22Rv1 (cell line): ENCODE results near the gene KCNG4.

Experiments
- H3K27ac ChIP-seq: fragments of 450-650 bp; 2 replicates; pipeline ENCODE4 v1.5.1; 2017
- ZFX ChIP-seq: fragments of 450-650 bp; IDR thresholded peaks from 2 replicates; pipeline ENCODE4 v1.6.1; 2017; ENCODE audit warnings: antibody characterized with exemption, borderline replicate concordance
- TF ChIP-seq, protein P1 (sequence below): fragments of 450-650 bp; IDR thresholded peaks from 2 replicates; pipeline ENCODE4 v1.5.1; 2017; ENCODE audit warnings: mild to moderate bottlenecking

Gene KCNG4, protein sequence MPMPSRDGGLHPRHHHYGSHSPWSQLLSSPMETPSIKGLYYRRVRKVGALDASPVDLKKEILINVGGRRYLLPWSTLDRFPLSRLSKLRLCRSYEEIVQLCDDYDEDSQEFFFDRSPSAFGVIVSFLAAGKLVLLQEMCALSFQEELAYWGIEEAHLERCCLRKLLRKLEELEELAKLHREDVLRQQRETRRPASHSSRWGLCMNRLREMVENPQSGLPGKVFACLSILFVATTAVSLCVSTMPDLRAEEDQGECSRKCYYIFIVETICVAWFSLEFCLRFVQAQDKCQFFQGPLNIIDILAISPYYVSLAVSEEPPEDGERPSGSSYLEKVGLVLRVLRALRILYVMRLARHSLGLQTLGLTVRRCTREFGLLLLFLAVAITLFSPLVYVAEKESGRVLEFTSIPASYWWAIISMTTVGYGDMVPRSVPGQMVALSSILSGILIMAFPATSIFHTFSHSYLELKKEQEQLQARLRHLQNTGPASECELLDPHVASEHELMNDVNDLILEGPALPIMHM

GRCh38 chr16:84239909-84240308, at the start of gene KCNG4:
KCNG4 (minus strand) TSS chr16:84240012; CDS start chr16:84237485, 2,527 bp downstream.
- H3K27ac ChIP-seq: no peak within 1 kb of the TSS

GRCh38 chr16:84288902-84289301, 49.1 kb upstream of the KCNG4 start:
- H3K27ac ChIP-seq: no peak overlapping the region
- TF ChIP-seq, protein P1, sequence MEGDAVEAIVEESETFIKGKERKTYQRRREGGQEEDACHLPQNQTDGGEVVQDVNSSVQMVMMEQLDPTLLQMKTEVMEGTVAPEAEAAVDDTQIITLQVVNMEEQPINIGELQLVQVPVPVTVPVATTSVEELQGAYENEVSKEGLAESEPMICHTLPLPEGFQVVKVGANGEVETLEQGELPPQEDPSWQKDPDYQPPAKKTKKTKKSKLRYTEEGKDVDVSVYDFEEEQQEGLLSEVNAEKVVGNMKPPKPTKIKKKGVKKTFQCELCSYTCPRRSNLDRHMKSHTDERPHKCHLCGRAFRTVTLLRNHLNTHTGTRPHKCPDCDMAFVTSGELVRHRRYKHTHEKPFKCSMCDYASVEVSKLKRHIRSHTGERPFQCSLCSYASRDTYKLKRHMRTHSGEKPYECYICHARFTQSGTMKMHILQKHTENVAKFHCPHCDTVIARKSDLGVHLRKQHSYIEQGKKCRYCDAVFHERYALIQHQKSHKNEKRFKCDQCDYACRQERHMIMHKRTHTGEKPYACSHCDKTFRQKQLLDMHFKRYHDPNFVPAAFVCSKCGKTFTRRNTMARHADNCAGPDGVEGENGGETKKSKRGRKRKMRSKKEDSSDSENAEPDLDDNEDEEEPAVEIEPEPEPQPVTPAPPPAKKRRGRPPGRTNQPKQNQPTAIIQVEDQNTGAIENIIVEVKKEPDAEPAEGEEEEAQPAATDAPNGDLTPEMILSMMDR: no peak
- TF ChIP-seq ZFX: no peak

More at GRCh38 chr16:84239909-84240308, at the start of gene KCNG4:
- no peak for TF ChIP-seq ZFX
- TF ChIP-seq, protein P1: no peak

DNA sequence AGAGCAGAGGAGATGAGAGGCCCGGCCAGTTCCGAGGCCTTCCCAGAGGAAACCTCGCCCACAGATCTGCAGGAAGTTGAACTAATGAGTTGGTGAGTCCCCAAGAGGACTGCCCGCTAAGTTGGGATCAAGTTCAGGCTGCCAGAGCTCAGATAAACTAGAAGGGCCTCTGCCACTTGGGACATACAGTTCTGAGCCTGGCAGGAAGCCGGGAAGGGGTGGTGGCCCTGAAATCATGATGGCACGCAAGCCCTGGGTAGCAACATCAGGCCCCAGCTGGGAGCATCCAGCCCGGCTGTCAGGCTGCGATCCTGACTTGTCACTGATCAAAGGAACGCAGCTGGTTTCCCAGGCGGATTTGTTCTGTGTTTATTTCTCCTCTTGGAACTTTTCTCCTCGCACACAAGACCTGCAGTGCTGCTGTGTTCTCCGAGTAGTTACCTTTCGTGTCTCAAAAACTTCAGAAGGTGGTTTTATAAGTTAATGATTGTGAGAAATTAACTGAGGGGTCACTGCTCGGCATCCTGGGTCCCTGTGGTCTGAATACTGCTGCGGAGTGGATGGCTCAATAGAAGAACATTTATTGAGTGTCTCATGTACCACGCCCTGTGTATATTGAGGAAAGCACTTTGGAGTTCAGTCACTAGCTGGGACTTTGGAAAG, 46.9 kb upstream of the KCNG4 start:
- no peak overlapping the region for H3K27ac ChIP-seq
- TF ChIP-seq ZFX: no peak
- TF ChIP-seq, protein P1: no peak

DNA sequence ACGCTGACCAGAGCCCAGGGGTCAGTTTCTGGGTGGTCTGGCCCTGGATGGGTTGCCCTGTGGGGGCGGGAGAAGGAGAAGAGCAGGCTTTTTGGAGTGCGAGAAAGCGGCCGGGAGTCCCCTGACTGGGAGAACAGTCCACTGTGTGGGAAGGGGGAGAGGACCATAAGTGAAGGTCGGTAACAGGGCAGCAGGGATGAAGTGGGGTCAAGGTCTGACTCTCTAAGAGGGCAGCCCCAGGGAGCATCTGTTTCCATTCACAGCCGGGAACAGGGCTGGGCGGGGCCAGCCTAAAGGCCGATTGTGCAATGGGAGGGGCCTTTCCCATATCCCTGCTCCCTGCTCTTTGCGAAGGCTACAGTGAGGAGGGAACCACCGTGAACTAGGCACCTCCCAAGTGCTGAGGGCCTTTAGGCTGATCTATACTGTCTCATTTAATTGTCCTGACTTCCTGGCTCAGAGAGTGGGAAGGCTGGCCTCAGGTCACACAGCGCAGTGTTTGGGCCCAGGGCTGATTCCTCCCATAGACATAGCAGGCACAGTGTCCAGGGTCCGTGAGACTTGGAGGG, 44.4 kb upstream of the KCNG4 start:
- no peak overlapping the region for H3K27ac ChIP-seq
- TF ChIP-seq ZFX: no peak
- TF ChIP-seq, protein P1: no peak

DNA sequence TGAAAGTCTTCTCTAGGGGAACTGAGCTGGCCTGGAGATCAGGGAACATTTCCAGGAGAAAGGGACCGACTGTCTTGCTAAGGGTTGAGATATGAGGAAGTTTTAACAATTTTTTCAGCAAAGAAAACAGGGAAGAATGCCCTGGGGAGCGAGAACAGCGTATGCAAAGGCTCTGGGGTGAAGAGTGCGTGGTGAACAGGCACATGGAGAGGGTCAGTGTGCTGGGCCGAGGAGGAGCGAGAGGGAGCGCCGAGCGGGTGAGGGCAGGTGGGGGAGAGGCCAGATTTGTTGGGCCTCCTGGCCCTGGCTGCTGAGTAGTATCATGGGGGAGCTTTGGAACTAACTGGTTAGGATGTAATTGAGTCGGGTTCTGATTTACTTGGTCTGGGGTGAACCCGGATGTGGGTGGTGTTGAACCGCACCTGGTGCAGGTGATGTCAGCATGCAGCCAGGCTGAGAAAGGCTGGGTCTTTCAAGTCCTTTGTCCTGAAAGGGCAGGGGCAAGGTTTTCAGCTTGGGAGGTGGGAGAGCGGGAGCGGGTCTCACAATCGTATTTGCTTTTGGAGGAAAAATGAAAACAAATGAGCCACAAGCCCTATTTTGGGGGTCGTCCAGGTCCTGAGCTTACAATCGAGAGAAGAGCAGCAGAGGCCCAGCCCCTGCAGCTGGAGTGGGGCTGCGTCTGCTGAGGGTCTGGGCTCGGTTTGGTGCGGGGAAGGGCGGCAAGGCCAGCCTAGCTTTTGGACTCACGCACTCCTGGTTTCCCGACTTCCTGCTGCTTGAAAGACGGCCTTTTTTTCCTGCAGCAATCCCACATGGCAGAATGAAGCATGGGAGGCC, 43.7 kb upstream of the KCNG4 start:
- TF ChIP-seq, protein P1: no peak
- no peak for TF ChIP-seq ZFX
- no peak overlapping the region for H3K27ac ChIP-seq

DNA sequence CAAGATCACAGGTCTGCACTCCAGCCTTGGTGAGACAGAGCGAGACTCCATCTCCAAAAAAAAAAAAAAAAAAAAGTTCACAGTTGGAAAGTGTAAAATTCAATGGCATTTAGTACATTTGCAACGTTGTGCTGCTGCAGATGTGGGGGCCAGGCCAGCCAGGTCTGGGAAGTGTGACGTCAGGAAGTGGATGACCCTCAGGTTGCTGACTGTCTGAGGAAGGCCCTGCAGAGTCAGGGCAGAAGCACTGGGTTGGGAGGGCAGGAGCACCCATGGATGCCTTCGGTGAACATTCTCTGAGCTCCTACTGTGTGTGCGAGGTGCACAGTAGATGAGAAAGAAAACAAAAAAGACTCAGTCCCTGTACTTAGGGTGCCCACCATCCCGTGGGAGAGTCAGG, 42.7 kb upstream of the KCNG4 start:
- TF ChIP-seq, protein P1: no peak
- no peak for TF ChIP-seq ZFX
- H3K27ac ChIP-seq: no peak overlapping the region
